Loucy (cell line): ENCODE data around the gene C3orf20.

Experiments used
- H2AFZ ChIP-seq: fragments of 200-600 bp; sonication (generic); 2 replicates; pipeline ENCODE4 v1.6.0; 2016; ENCODE audit warnings: antibody characterized with exemption, mild to moderate bottlenecking, low read length, moderate library complexity
- H3F3A ChIP-seq: fragments of 200-600 bp; 2 replicates; pipeline ENCODE4 v1.6.0; 2016; ENCODE audit warnings: antibody characterized with exemption, low read depth, mild to moderate bottlenecking
- H3K27me3 ChIP-seq: fragments of 200-600 bp; sonication (generic); 2 replicates; pipeline ENCODE4 v1.6.1; 2014; ENCODE audit warnings: low read length, mild to moderate bottlenecking; ENCODE audit not compliant: insufficient read depth, poor library complexity, severe bottlenecking
- H3K36me3 ChIP-seq: fragments of 200-600 bp; sonication (generic); 2 replicates; pipeline ENCODE4 v1.6.1; 2016; ENCODE audit warnings: low read length; ENCODE audit not compliant: insufficient read depth
- H3K4me1 ChIP-seq: fragments of 200-600 bp; sonication (generic); 2 replicates; pipeline ENCODE4 v1.5.1; 2014; ENCODE audit warnings: low read length, mild to moderate bottlenecking; ENCODE audit not compliant: insufficient read depth, poor library complexity, severe bottlenecking
- H3K4me2 ChIP-seq: fragments of 200-600 bp; sonication (generic); 2 replicates; pipeline ENCODE4 v1.6.0; 2014; ENCODE audit warnings: antibody characterized with exemption, low read length, low read depth, mild to moderate bottlenecking; ENCODE audit not compliant: poor library complexity, severe bottlenecking
- H3K4me3 ChIP-seq: fragments of 200-600 bp; sonication (generic); 2 replicates; pipeline ENCODE4 v1.5.1; 2014; ENCODE audit warnings: low read length, mild to moderate bottlenecking, mixed read lengths; ENCODE audit not compliant: poor library complexity, severe bottlenecking
- H3K79me2 ChIP-seq: fragments of 200-600 bp; sonication (generic); 2 replicates; pipeline ENCODE4 v1.6.1; 2014; ENCODE audit warnings: low read length; ENCODE audit not compliant: insufficient read depth
- H3K9ac ChIP-seq: fragments of 200-600 bp; sonication (generic); 2 replicates; pipeline ENCODE4 v1.6.0; 2014; ENCODE audit warnings: mild to moderate bottlenecking, low read depth, low read length, moderate library complexity; ENCODE audit not compliant: poor library complexity, severe bottlenecking
- H3K9me2 ChIP-seq: fragments of 200-600 bp; sonication (generic); replicated peaks from 2 replicates; pipeline ENCODE4 v1.6.1; 2016; ENCODE audit warnings: low read depth, low read length, mixed read lengths
- H3K9me3 ChIP-seq: fragments of 200-600 bp; sonication (generic); 2 replicates; pipeline ENCODE4 v1.6.1; 2014; ENCODE audit warnings: mild to moderate bottlenecking, antibody characterized with exemption, low read length, low read depth; ENCODE audit not compliant: insufficient read depth
- H4K20me1 ChIP-seq: fragments of 200-600 bp; sonication (generic); 2 replicates; pipeline ENCODE4 v1.6.0; 2014; ENCODE audit warnings: antibody characterized with exemption, low read length, mild to moderate bottlenecking; ENCODE audit not compliant: insufficient read depth, poor library complexity, severe bottlenecking
- EZH2phosphoT487 ChIP-seq: fragments of 200-600 bp; IDR thresholded peaks from 2 replicates; pipeline ENCODE4 v1.6.1; 2018; ENCODE audit warnings: antibody characterized with exemption, mild to moderate bottlenecking, moderate library complexity, borderline replicate concordance
- TF ChIP-seq, protein P1 (sequence below): fragments of 200-600 bp; sonication (generic); conservative IDR thresholded peaks from 2 replicates; pipeline ENCODE4 v1.5.1; 2014; ENCODE audit warnings: mild to moderate bottlenecking, antibody characterized with exemption, low read length

Gene C3orf20

GRCh38 chr3:14774431-14774830, 99.5 kb downstream of the C3orf20 start:
- Histone ChIP-seq H3K27me3 (no peaks in the 10 kb centered on the region), H2AFZ (no peak overlapping the region), H3K4me3 (no peak overlapping the region), H3K79me2 (no peaks in the 10 kb centered on the region), H3K4me1 (no peaks in the 10 kb centered on the region), H3K9me2 (no peaks in the 10 kb centered on the region), H3K36me3 (no peaks in the 10 kb centered on the region), H4K20me1 (no peaks in the 10 kb centered on the region), H3K4me2 (no peak overlapping the region), H3F3A (no peaks in the 10 kb centered on the region), H3K9ac (no peak overlapping the region), H3K9me3 (no peaks in the 10 kb centered on the region)
- TF ChIP-seq, protein P1, sequence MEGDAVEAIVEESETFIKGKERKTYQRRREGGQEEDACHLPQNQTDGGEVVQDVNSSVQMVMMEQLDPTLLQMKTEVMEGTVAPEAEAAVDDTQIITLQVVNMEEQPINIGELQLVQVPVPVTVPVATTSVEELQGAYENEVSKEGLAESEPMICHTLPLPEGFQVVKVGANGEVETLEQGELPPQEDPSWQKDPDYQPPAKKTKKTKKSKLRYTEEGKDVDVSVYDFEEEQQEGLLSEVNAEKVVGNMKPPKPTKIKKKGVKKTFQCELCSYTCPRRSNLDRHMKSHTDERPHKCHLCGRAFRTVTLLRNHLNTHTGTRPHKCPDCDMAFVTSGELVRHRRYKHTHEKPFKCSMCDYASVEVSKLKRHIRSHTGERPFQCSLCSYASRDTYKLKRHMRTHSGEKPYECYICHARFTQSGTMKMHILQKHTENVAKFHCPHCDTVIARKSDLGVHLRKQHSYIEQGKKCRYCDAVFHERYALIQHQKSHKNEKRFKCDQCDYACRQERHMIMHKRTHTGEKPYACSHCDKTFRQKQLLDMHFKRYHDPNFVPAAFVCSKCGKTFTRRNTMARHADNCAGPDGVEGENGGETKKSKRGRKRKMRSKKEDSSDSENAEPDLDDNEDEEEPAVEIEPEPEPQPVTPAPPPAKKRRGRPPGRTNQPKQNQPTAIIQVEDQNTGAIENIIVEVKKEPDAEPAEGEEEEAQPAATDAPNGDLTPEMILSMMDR = no peak
- no peak for TF ChIP-seq EZH2phosphoT487

DNA sequence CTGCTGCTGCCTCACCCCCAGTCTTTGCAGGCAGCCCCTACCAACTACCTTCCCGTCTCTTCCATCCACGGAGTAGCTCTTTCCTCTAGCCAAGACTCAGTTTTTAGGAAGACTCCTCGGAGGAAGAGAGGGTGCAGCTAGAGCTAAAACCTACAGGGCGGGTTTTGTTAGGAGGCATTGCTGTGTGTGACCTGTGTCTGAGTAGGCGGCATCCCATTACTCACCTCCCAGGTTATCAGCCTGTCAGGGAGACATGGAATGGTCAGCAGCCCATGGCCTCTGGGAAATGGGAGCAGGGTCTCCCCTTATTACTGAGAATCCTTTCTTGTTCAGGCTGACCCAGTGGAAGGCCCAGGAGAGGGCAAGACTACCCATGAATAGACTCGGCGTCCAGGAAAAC, 100.1 kb downstream of the C3orf20 start:
- H3K4me3 ChIP-seq = no peak overlapping the region
- no peaks in the 10 kb centered on the region for H3F3A ChIP-seq
- H3K9ac ChIP-seq = no peak overlapping the region
- no peaks in the 10 kb centered on the region for H3K27me3 ChIP-seq
- no peak overlapping the region for H3K4me2 ChIP-seq
- H3K9me3 ChIP-seq = no peaks in the 10 kb centered on the region
- H3K4me1 ChIP-seq = no peaks in the 10 kb centered on the region
- H3K79me2 ChIP-seq = no peaks in the 10 kb centered on the region
- no peaks in the 10 kb centered on the region for H3K36me3 ChIP-seq
- H4K20me1 ChIP-seq = no peaks in the 10 kb centered on the region
- no peak overlapping the region for H2AFZ ChIP-seq
- TF ChIP-seq EZH2phosphoT487 = no peak
- TF ChIP-seq, protein P1 = no peak
- H3K9me2 ChIP-seq = no peaks in the 10 kb centered on the region

DNA sequence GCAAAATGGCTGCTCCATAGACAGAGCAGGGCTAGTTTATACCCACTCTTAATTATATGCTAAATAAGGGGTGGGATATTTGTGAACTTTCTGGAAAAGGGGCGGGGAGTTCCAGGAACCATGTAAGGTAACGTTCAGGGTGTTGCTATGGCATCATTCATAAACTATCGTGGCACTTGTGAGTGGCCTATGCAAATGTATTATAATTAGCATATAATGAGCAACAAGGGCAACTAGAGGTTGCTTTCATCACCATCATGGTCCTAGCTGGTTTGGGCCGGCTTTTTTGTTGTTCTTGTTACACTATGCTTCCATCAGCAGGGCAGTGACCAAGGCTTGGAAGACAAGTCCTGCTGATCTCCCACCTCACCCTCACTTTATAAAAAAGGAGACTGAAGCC, 100.6 kb downstream of the C3orf20 start:
- Histone ChIP-seq H4K20me1 (no peaks in the 10 kb centered on the region), H3K9me2 (no peaks in the 10 kb centered on the region)

More for the DNA sequence above, 100.6 kb downstream of the C3orf20 start:
- Histone ChIP-seq H3K9ac (no peak overlapping the region), H3K9me3 (no peaks in the 10 kb centered on the region), H3K79me2 (no peaks in the 10 kb centered on the region), H3K4me2 (no peak overlapping the region), H3K4me3 (no peak overlapping the region), H2AFZ (no peak overlapping the region), H3K36me3 (no peaks in the 10 kb centered on the region), H3K27me3 (no peaks in the 10 kb centered on the region), H3K4me1 (no peaks in the 10 kb centered on the region), H3F3A (no peaks in the 10 kb centered on the region)
- no peak for TF ChIP-seq EZH2phosphoT487
- TF ChIP-seq, protein P1 = no peak
